HG02623 (cell line): ENCODE data around the gene TACR2.

Source experiments
- ATAC-seq: cut with Tn5 transposase; IDR thresholded peaks from one replicate; pipeline ENCODE4 v1.9.1; 2021; ENCODE audit warnings: moderate library complexity; ENCODE audit not compliant: unreplicated experiment

Gene TACR2

DNA sequence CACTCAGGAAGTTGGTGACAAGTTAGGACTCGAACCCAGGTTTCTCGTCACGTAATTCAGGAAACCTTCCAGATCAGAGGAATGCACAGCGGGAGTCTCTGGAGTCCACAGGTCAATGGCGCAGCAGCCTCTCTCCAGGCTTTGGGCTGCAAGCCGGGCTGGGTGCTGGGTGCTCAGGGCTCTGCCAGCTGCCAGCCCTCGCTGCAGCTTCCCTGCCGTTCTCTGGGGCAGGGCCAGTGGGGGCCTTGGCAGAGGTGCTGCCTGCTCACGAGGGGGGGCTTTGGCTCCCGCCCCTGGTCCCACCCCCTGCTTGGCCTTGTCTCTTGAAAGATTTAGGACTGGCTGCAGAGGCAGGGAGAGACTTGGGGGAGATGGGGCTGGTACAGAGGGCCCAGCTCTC is at the start of gene TACR2:
Gene TACR2 (minus strand): TSS at position 224 of the 400 bp plus-strand sequence. CDS start 595 bp downstream, outside the sequence.
- no peak for ATAC-seq

DNA sequence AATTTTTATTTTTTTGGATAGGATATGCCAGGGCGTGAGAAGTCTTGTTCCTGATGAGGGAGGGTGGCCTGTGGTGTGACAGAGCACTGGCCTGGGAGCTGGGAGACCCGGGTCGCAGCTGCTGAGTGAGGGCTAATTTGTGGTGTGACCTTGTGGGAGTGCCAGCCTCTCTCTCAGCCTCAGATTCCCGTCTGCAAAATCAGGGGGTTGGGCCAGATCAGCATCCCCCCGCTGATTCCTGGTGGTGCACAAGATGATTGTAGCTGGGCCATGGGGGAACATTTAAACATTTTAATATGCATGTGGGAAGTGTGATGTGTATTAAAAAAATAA is 49.4 kb upstream of the TACR2 start:
- ATAC-seq, result no peak

DNA sequence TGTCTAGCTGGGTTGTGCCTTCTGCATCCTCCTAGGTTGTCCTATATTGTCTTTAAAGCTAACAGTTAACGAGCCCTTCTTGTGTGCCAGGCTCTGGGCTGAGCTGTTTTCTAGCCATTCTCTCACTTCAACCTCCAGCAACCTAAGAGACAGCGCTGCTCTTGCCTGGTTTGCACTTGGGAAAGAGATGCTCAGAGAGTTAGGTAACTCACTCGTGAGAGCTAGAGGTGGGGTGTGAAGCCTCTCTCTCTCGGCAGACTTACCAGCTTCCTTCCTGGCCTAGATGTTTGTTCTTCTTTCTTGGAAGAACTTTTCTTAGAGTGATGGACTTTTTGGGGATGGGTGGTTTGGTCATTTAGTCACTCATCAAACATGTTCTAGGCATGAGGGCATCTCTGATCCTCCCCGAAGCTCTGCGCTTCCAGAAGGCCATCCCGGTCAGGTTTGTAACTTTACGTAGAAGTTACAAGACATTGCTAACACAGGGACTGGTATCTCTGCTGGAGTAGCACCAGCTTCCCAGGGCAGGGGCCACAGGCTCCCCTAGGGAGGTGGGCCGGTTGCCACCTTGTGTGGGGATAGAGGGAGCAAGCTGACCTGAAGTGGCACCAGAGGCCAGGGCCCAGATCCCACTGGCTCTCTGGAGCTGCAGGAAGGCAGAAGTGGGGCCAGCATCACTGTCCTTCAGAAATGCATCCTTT is 48.9 kb upstream of the TACR2 start:
- no peak for ATAC-seq

DNA sequence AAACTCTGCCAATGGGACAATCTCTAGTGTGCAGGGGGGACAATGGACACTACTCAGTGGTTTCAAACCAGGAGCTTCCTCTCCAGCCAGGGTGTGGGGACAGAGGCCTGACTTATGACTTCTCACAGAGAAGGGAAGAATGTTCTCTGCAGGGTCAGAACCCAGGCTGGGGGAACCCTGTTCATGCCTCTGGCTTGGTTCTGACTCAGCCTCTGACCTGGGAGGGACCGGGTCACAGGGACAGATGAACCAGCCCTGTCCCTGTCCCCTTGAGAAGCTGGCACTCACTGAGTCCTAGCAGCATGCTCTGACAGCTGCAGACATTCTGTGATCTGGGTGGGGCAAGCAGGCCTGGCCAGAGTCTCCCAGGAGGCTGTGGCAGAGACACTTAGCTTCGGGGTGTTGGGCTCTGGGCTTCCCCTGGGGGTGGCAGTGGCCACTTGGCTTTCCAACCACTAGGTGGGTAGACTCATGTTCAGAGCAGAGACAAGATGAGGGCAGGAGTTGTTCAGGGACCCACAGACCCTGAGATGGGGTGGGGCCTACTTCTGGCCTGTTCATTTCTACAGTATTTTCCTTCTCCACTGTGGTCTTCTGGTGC is 48.2 kb upstream of the TACR2 start:
- ATAC-seq, result no peak

DNA sequence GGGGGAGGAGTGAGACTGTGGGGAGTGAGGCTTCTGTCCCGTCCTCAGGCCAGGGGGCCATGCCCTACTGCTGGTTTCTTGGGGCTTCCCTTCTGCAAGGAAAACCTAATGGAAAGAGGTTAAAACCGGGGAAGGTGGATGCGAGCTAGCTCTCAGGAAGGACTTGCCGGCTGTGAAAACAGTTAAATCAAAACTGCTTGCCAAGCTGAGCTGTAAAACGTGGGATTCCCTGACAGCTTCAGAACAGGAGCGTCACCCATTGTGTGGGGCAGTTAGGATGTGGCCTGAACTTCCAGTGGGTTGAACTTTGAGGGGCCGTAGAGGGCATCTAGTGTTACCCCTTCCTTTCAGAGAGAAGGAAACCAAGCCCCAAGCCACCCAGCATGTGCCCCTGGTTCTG is 47.7 kb upstream of the TACR2 start:
- ATAC-seq, result no peak

DNA sequence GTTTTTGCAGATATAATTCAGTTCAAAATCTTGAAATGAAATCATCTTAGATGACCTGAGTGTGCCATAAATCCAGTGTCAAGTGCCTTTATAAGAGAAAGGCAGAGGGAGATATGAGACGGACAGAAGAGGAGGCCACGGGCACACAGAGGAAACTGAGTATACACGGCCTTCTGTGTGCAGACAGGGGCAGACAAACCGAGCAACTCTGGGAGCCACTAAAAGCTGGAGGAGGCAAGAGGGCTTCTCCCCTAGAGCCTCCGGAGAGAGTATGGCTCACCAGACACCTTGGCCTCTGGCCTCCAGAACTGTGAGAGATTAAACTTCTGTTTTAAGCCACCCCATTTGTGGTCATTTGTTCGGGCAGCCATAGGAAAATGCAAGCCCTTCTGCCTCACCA is 47.2 kb upstream of the TACR2 start:
- no peak for ATAC-seq

DNA sequence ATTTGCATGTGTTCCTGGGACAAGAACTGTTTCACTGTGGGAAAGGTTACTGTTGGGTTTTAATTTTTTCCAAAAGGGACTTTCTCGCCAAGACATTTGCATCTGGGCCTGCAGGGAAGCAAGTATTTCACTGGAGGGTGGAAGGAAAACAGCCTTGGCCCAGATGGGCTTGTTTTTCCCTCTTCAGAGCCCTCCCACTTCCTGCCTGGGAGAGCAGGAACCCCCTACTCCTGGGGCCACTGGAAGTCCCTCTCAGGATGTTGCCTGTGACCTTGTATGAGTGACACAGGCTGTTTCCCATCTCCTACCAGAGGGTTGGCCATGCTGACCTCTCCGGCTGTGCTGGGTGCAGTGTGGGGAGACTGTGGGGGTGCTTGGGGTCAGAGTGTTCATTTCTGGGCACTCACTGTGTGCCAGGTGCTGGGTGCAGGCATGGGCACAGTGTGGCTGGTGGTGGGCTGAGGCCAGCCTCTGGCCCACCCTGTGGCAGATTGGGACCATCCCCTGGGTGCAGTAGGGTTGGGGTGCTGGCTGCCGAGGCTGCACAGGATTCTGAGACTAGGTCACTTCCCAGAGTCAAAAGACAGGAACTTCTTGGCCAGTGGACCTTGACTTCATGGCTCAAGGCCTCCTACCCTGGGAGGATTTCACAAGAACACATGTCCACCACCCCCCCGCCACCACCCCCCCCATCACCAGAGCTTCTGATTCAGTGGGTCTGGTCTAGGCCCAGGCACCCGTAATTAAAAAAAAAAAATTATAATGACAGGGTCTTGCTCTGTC is 44.7 kb upstream of the TACR2 start:
- ATAC-seq, result no peak

DNA sequence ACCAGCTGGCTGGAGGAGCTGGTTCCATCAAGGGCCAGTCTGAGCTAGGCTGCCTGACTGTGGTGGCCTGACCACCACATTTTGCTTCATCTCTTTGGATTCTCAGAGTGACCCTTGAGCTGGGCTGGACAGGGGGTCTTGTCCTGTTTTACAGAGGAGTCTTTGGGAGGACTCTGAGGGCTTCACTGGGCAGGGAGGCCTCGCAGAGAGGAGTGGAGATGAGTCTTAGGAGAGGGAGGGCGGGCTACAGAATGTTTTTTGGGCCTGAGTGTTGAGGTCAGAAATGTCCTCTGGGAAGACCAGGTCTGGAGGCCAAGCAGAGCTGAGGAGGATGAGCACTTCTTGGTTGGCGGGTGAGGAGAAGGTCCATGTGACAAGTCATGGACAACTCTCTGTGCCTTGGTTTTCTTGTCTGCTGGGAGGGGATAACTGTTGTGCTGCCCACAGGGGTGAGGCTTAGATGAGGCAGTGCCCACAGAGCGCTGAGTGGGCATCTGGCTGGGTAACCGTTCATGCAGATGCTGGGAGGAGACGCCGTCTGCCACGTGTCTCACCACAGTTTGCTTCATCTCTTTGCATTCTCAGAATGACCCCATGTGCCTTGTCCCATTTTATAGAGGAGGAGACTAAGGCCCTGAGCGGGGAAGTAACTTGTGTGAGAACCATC is 44.0 kb upstream of the TACR2 start:
- no peak for ATAC-seq

DNA sequence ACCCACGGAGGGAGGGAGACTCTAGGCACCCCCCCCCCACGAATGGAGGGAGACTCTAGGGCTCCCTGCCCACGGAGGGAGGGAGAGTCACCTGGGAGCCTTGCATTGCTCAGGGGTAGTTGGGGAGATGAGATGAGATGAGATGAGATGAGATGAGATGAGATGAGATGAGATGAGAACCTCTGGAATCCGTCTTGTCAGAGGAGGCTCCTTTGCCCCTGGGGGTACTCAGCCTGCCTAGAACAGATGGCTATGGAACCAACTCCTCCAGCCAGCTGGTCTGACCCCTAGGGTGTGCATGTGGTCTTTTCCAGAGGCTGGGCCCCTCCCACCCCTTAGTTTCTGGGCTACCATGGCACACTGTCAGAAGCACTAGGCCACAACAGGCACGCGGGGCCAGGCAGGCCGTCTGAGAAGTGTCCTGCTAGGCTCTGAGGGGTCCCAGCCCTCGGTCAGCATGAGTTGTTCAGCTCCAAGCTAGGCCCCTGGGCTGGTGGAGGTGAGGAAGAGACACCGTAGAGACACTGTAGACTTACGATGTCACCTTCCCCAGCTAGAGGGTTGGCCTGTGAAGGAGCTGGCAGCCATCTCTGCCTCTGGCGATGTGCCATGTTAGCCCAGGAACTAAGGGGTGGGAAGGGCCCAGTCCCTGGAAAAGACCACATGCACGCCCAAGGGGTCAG is 43.3 kb upstream of the TACR2 start:
- ATAC-seq, result no peak

DNA sequence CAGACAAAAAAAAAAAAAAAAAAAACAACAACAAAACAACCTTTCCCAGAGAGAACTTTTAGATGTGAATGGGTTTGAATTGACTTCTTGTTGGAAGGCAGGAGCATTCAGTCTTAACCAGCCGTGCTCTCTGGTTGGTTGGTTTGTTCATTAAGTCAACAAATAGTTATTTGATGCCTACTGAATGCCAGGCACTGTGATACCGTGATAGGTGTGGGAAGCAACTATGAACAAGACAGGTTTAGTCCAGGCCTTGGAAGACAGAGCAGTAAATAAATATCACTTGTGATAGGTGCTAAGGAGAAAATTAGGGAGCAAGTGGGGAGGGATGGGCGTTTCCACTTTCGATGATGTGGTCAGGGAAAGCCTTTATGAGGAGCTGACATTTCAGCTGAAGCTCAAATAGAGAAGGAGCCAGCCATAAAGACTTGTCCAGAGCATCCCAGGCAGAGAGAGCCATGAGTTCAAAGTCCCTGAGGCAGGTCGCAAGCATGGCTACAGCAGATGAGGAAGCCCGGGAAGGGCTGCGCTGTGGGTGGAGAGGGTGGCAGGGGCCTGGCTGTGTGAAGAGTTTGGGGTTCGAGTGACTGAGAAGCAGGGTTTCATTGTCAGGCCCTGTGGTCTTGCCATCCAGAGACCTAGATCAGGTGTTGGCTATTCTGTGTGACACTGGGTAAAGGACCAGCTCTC is 42.5 kb upstream of the TACR2 start:
- ATAC-seq, result no peak

DNA sequence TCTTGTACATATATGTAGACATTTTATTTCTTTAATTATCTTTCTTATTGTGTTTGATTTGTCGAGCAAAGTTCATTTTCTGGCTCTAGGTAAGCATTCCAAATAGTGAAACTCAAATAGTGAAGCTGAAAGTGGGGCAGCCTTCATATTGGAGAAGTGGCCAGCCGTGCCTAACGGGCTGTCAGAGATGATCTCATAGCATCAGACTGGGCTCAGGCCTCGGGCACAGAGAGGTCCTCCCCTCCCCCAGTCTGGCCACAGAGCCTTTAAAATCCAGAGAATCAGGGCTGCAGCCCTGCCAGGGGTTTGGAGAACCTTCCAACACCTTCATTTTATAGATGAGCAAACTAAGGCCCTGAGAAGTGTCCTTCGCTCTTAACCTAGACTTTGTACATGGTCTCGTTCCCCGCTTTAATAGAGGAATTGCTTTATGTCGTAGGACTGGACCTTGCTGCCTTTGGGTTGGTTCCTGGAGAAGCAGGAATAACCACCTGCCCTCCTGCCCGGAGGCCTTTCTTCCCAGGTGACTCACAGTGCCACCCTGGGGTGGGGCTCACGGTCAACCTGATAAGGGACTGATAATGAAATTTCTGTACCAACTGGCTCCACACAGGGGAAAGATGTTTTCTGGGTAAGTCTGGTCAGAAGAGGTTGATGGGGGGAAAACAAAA is 41.8 kb upstream of the TACR2 start:
- ATAC-seq, result no peak

DNA sequence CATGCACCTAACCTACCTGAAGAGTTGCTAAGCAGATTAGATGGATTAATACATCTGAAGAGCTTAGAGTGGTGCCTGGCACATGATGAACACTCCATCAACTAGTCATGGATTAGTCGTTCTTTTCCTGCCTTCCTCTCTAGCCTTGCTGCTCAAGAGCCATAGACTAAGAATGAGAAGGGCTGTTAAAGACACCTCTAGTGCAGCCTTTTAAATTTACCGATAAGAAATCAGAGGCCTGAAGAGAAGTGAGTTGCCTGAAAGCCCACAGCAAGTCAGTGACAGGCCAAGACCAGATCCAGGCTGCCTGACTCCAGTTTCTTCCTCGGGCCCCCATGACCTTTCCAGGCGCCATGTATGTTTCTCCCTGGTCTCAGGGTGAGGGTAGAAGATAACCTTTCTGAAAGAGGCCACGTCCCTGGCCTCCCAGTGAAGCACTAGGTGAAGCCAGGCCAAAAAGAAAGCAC is 41.1 kb upstream of the TACR2 start:
- ATAC-seq, result no peak

DNA sequence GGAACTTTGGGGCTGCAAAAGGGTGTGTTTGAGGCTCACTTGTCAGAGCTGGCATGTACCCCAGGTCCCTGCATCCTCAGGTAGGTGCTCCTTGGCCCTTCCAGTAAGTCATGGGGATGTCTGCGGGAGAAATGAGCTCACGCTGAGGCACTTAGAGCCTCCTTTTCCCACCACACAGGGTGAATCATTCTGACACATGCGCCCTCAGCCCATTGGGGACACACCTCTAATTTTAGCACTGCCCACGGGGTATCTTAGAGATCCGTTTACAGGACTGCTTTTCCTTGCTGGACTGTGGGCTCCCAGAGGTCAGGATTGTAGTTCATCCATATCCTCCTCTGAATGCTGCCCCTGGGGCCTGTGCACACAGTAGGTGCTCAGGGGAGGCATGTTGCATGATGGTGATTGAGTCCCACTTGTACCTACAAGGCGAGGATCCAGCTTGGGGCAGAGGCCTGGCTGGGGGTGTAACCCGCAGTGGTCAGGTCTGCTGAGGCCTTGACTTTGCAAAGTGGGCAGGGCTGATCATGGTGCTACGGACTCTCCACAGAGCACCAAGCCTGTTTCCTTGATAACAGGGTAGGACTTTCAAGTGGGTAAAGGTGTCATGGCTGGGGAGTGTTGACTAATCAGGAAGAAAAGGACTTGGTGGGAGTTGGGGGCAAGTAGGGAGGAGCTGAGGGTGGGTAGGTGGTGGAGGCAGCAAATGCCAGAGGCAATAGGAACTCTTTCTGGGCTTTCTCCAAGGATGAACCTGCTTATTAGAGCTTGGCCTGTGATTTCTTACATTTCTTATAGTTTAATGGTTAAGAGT is 40.4 kb upstream of the TACR2 start:
- ATAC-seq, result no peak

DNA sequence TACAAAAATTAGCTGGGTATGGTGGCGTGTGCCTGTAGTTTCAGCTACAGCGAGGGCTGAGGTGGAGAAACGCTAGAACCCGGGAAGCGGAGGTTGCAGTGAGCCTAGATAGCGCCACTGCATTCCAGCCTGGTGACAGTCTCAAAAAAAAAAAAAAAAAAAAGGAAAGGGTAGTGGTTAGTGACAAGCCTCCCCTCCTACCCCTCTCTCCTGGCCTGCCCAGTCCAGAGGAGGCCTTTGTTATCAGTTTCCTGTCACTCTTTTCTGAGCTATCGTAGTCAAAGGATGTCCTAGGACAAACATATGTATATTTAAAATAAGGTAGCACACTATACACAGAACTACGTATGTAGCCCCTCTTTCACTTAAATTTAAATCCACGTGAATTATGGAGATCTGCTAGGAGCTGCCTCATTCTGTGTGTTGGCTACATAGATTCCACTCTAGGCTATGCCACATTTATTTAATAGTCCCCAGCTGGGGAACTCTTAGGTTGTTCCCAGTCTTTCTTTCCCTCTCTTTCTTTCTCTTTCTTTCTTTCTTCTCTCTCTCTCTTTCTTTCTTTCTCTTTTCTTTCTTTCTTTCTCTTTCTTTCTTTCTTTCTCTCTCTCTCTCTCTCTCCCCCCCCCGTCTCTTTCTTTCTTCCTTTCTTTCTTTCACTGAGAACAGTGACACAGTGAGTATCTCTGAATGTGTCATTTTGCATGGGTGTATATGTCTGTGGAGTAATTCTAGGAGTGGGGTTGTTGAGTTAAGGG is 38.5 kb upstream of the TACR2 start:
- no peak for ATAC-seq

DNA sequence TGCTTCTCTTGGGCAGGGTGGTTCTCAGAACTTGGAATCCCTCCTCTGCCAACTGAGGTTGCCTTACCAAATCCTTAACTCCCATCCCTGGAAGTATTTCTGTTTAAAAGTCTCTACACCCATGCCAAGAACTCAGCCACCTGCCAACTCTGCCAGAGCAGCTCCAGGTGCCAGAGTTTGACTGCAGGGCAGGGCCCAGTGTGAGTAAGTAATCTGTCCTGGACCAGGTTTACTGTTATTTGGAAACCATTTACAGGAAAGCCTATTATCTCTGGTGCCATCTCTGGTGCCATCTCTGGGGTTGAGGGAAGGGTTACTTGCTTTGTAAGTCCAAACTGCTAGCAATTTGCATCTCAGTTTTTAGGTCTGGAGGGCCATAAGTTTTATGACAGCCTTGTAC is 37.1 kb upstream of the TACR2 start:
- no peak for ATAC-seq

DNA sequence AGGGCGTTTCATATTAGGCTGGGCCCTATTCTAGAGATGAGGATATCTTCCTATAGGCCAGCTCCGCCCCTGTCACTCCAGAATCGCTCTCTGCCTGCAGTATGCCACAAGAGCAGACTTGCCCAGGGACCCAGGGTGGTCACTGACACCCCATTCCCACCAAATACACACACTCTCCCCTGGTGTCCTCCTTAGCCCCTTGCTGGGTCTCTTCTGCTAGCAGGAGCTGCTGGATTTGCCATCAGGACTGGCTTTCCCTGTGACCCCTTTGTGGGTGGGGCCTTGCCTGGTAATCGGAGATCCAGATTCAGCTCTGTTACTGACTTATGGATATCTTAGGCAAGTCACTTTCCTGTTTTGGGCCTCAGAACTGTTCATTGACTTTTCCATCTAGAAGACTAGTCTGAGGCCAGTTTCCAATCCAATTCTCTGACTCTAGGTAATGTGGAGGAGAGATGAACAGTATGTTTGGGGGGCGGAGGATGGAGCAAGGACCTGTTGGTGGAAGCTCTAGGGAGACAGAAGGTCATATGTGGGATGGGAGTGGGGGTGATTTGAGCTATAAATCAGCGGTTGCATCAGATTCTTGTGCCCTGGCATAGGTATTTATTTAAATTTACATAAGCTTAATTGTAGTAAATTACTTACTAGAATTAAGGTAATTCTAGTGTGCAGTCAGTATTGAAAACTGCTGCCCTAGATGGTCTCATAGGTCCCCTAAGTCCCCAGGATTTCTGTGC is 36.1 kb upstream of the TACR2 start:
- ATAC-seq, result no peak

DNA sequence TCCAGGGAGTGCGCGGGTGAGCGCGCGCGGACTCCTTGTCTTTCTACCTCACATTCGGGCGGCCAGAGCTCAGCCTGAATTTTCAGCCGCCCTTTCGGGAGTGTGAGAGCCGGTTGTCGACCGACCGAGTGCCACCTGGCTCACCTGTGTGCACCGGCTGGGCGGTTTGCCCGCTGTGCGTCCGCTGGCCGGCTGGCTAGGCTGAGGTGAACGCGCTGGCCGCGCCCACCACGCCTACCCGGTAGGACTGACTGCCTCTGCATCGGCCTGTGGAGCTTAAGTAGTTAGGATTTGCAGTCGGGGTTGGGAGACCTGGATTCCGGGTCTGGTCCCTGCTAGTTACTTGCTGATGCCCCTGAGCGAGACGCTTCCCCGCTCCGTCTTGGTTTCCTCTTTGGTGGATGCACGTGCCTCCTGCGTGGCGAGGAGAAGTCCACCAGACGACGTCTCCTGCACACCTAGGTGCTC is 35.1 kb upstream of the TACR2 start:
- no peak for ATAC-seq
